Immature natural killer cell (primary cell): ENCODE measurements around the gene TUBG1. TPM values are rescaled to one million over a fixed set of nuclear protein-coding genes. Genes with fewer than 3 reads are reported as not detected.
"Not testable (repeated sequence)": the region's sequence is repeated elsewhere in the genome, so short reads cannot be mapped to it uniquely, and the experiment has no call there.

Source experiments
- DNase-seq, 3 donors: peaks; one replicate each; pipeline ENCODE4 v3.0.0; 2022; ENCODE audit warnings: mixed read lengths in 1 of 3
- H3K27ac Mint-ChIP-seq, 6 donors: one replicate each; pipeline ENCODE4 v1.8.0; 2020; ENCODE audit warnings: mixed read lengths in 6 of 6, mild to moderate bottlenecking in 5 of 6, inconsistent platforms in 4 of 6, moderate library complexity in 3 of 6
- H3K27me3 Mint-ChIP-seq, 3 donors: one replicate each; pipeline ENCODE4 v1.8.0; 2020 to 2021; ENCODE audit warnings: low read depth in 3 of 3, mild to moderate bottlenecking in 3 of 3, mixed read lengths in 3 of 3, moderate library complexity in 3 of 3, inconsistent platforms in 1 of 3
- H3K36me3 Mint-ChIP-seq, 3 donors: one replicate each; pipeline ENCODE4 v1.8.0; 2020; ENCODE audit warnings: mixed read lengths in 3 of 3, inconsistent platforms in 2 of 3, mild to moderate bottlenecking in 2 of 3
- H3K4me1 Mint-ChIP-seq, 2 donors: one replicate each; pipeline ENCODE4 v1.8.0; 2020; ENCODE audit warnings: inconsistent platforms in 2 of 2, mild to moderate bottlenecking in 2 of 2, mixed read lengths in 2 of 2, moderate library complexity in 1 of 2
- H3K4me3 Mint-ChIP-seq, 5 donors: one replicate each; pipeline ENCODE4 v1.8.0; 2020; ENCODE audit warnings: mild to moderate bottlenecking in 5 of 5, mixed read lengths in 5 of 5, inconsistent platforms in 3 of 5, moderate library complexity in 3 of 5
- H3K9me3 Mint-ChIP-seq, 6 donors: one replicate each; pipeline ENCODE4 v1.8.0; 2020; ENCODE audit warnings: mild to moderate bottlenecking in 6 of 6, mixed read lengths in 6 of 6, inconsistent platforms in 4 of 6, moderate library complexity in 3 of 6
- polyA plus RNA-seq, 3 donors: library from polyadenylated mRNA; unstranded; fragments of 300-500 nt; fragmentation: Illumina TruSeq; gene quantifications; one replicate each; pipeline ENCODE4 v1.2.3, GENCODE V29; 2021

Gene TUBG1
- polyA plus RNA-seq, 3 donors from 2014 or later, result 6.0 to 16.9 (median 10.9) TPM

GRCh38 chr17:42586514-42587230 lies 22.8 kb upstream of the TUBG1 start:
- Mint-ChIP-seq H3K27me3 (no peaks in the 10 kb centered on the region), H3K9me3 (no peaks in the 10 kb centered on the region), H3K4me3 (no peak overlapping the region), H3K4me1 (peaks cover 2 to 4% of the 10 kb centered on the region in 2 donors), H3K27ac (peak overlapping the region in 3 of 6 donors; percentile 36 to 62 (median 58)), H3K36me3 (peaks cover 6 to 51% (median 17%) of the 10 kb centered on the region in 3 donors)
- no peak for DNase-seq

- DNase-seq, result no peak
- Mint-ChIP-seq H3K36me3 (peaks cover 6 to 28% (median 10%) of the 10 kb centered on the region in 3 donors), H3K27ac (no peak overlapping the region), H3K4me3 (no peak overlapping the region), H3K9me3 (no peaks in the 10 kb centered on the region), H3K27me3 (no peaks in the 10 kb centered on the region), H3K4me1 (peaks cover 9 to 15% of the 10 kb centered on the region in 2 donors)
These were observed 18.6 kb upstream of the TUBG1 start for GRCh38 chr17:42590886-42591285.

- peak overlapping the region in 1 of 6 donors; percentile 57 for H3K27ac Mint-ChIP-seq
- peaks cover 6 to 27% (median 13%) of the 10 kb centered on the region in 3 donors for H3K36me3 Mint-ChIP-seq
These were observed 18.1 kb upstream of the TUBG1 start for GRCh38 chr17:42591411-42591810.

GRCh38 chr17:42596386-42596785 lies 13.1 kb upstream of the TUBG1 start:
- peaks cover 26 to 44% of the 10 kb centered on the region in 2 donors for H3K4me1 Mint-ChIP-seq
- peaks cover 3 to 11% (median 4%) of the 10 kb centered on the region in 3 donors for H3K36me3 Mint-ChIP-seq
- H3K27ac Mint-ChIP-seq, result peak overlapping the region in 1 of 6 donors; percentile 68
- H3K9me3 Mint-ChIP-seq, result no peaks in the 10 kb centered on the region
- H3K4me3 Mint-ChIP-seq, result no peak overlapping the region
- DNase-seq, result no peak
- H3K27me3 Mint-ChIP-seq, result peaks cover 0 to 2% (median 2%) of the 10 kb centered on the region in 3 donors

More at GRCh38 chr17:42591411-42591810, 18.1 kb upstream of the TUBG1 start:
- Mint-ChIP-seq H3K27me3 (no peaks in the 10 kb centered on the region), H3K4me1 (peaks cover 10 to 19% of the 10 kb centered on the region in 2 donors), H3K4me3 (no peak overlapping the region), H3K9me3 (no peaks in the 10 kb centered on the region)
- no peak for DNase-seq

GRCh38 chr17:42598905-42599304 lies 10.6 kb upstream of the TUBG1 start:
- Mint-ChIP-seq H3K4me3 (no peak overlapping the region), H3K9me3 (no peaks in the 10 kb centered on the region), H3K27me3 (peaks cover 0 to 2% (median 2%) of the 10 kb centered on the region in 3 donors), H3K4me1 (peaks cover 32 to 48% of the 10 kb centered on the region in 2 donors), H3K27ac (peak overlapping the region in 2 of 6 donors; percentile 0 to 19), H3K36me3 (peaks cover 3 to 16% (median 4%) of the 10 kb centered on the region in 3 donors)
- no peak for DNase-seq

- peaks cover 68 to 83% of the 10 kb centered on the region in 2 donors for H3K4me1 Mint-ChIP-seq
- peak overlapping the region in 2 of 5 donors; percentile 3 to 33 for H3K4me3 Mint-ChIP-seq
- DNase-seq, result no peak
- H3K36me3 Mint-ChIP-seq, result peaks cover 0 to 21% (median 3%) of the 10 kb centered on the region in 3 donors
- H3K27ac Mint-ChIP-seq, result peak overlapping the region in 3 of 6 donors; percentile 33 to 82 (median 39)
- no peaks in the 10 kb centered on the region for H3K9me3 Mint-ChIP-seq
- H3K27me3 Mint-ChIP-seq, result peaks cover 0 to 2% (median 2%) of the 10 kb centered on the region in 3 donors
These were observed 6.2 kb upstream of the TUBG1 start for GRCh38 chr17:42603318-42603717.

- Mint-ChIP-seq H3K9me3 (no peaks in the 10 kb centered on the region), H3K36me3 (peaks cover 0 to 18% (median 0%) of the 10 kb centered on the region in 3 donors), H3K4me3 (peak overlapping the region; percentile 99 to 100 (median 100)), H3K4me1 (peaks cover 62 to 74% of the 10 kb centered on the region in 2 donors), H3K27ac (peak overlapping the region; percentile 94 to 100 (median 98)), H3K27me3 (peaks cover 8 to 13% (median 9%) of the 10 kb centered on the region in 3 donors)
- DNase-seq, result no peak
These were observed 1.7 kb upstream of the TUBG1 start for GRCh38 chr17:42607769-42608168.

- H3K27me3 Mint-ChIP-seq, result peaks cover 8 to 14% (median 9%) of the 10 kb centered on the region in 3 donors
- no peaks in the 10 kb centered on the region for H3K9me3 Mint-ChIP-seq
- peak; percentile 27 to 32 (median 30) for DNase-seq
- H3K4me3 Mint-ChIP-seq, result peak overlapping the region; percentile 99 to 100 (median 100)
- peaks cover 56 to 66% of the 10 kb centered on the region in 2 donors for H3K4me1 Mint-ChIP-seq
- peak overlapping the region; percentile 94 to 100 (median 98) for H3K27ac Mint-ChIP-seq
- H3K36me3 Mint-ChIP-seq, result peaks cover 0 to 16% (median 0%) of the 10 kb centered on the region in 3 donors
These were observed 940 bp upstream of the TUBG1 start for GRCh38 chr17:42608305-42609181.

GRCh38 chr17:42609814-42610801 lies 625 bp downstream of the TUBG1 start:
- DNase-seq, result peak in 1 of 3 donors; percentile 3
- Mint-ChIP-seq H3K27me3 (peaks cover 8 to 17% (median 9%) of the 10 kb centered on the region in 3 donors), H3K4me3 (peak overlapping the region; percentile 99 to 100 (median 100)), H3K27ac (peak overlapping the region; percentile 94 to 100 (median 98)), H3K4me1 (peaks cover 43 to 50% of the 10 kb centered on the region in 2 donors), H3K36me3 (peaks cover 0 to 24% (median 6%) of the 10 kb centered on the region in 3 donors)
- H3K9me3 Mint-ChIP-seq, result not testable (repeated sequence)

- H3K27me3 Mint-ChIP-seq, result peaks cover 8 to 17% (median 10%) of the 10 kb centered on the region in 3 donors
- H3K27ac Mint-ChIP-seq, result no peak overlapping the region
- H3K9me3 Mint-ChIP-seq, result no peaks in the 10 kb centered on the region
- H3K4me1 Mint-ChIP-seq, result peaks cover 24 to 31% of the 10 kb centered on the region in 2 donors
- H3K36me3 Mint-ChIP-seq, result peaks cover 0 to 25% (median 6%) of the 10 kb centered on the region in 3 donors
- DNase-seq, result no peak
- H3K4me3 Mint-ChIP-seq, result peak overlapping the region in 4 of 5 donors; percentile 21 to 49 (median 40)
These were observed 2.5 kb downstream of the TUBG1 start for GRCh38 chr17:42612013-42612412.

- no peak for DNase-seq
- peaks cover 0 to 25% (median 6%) of the 10 kb centered on the region in 3 donors for H3K36me3 Mint-ChIP-seq
- H3K27me3 Mint-ChIP-seq, result peaks cover 6 to 12% (median 8%) of the 10 kb centered on the region in 3 donors
- H3K27ac Mint-ChIP-seq, result no peak overlapping the region
- no peaks in the 10 kb centered on the region for H3K9me3 Mint-ChIP-seq
- peaks cover 19 to 23% of the 10 kb centered on the region in 2 donors for H3K4me1 Mint-ChIP-seq
- no peak overlapping the region for H3K4me3 Mint-ChIP-seq
These were observed 4.3 kb downstream of the TUBG1 start for GRCh38 chr17:42613699-42614295.

- Mint-ChIP-seq H3K4me1 (peaks cover 14% of the 10 kb centered on the region in 2 donors), H3K27ac (peak overlapping the region in 2 of 6 donors; percentile 39 to 58), H3K36me3 (peaks cover 0 to 20% (median 6%) of the 10 kb centered on the region in 3 donors), H3K9me3 (no peaks in the 10 kb centered on the region), H3K4me3 (no peak overlapping the region), H3K27me3 (peaks cover 0 to 4% (median 2%) of the 10 kb centered on the region in 3 donors)
- DNase-seq, result no peak
These were observed 8.5 kb downstream of the TUBG1 start for GRCh38 chr17:42617956-42618431.
